Sigmoid colon (tissue), 7 donors: ENCODE measurements around the gene NFS1. TPM values are rescaled to one million over a fixed set of nuclear protein-coding genes. Genes with fewer than 3 reads are reported as not detected.

Experiments
- DNase-seq: peaks from one replicate; pipeline ENCODE4 v3.0.0-alpha.2; 2019
- H3K27ac ChIP-seq, 4 donors: fragments of 200-600 bp; sonication (generic); one replicate each; pipeline ENCODE4 v1.5.1; 2016 to 2019; ENCODE audit warnings: mild to moderate bottlenecking in 1 of 4
- H3K27me3 ChIP-seq, 3 donors: fragments of 200-600 bp; sonication (generic); one replicate each; pipeline ENCODE4 v1.5.1; 2019; ENCODE audit warnings: mild to moderate bottlenecking in 1 of 3
- H3K36me3 ChIP-seq, 4 donors: fragments of 200-600 bp; sonication (generic); one replicate each; pipeline ENCODE4 v1.5.1; 2016 to 2019
- H3K4me1 ChIP-seq, 4 donors: fragments of 200-600 bp; sonication (generic); one replicate each; pipeline ENCODE4 v1.5.1; 2017 to 2019
- H3K4me3 ChIP-seq, 4 donors: fragments of 200-600 bp; sonication (generic); one replicate each; pipeline ENCODE4 v1.5.1; 2017 to 2019; ENCODE audit warnings: mild to moderate bottlenecking in 2 of 4, moderate library complexity in 1 of 4
- H3K9me3 ChIP-seq, 4 donors: fragments of 200-600 bp in 3 of 4; sonication (generic) in 3 of 4; one replicate each; pipeline versions ENCODE4 v1.5.1 to v1.6.1; 2013 to 2019
- CTCF ChIP-seq, 4 experiments: fragments of 450-650 bp in 3 of 4; fragments of 200-600 bp in 1 of 4; IDR thresholded peaks; one replicate each; pipeline ENCODE4 v1.5.1; 2016 to 2019; ENCODE audit warnings: antibody characterized with exemption in 4 of 4, mild to moderate bottlenecking in 3 of 4, moderate library complexity in 2 of 4
- EP300 ChIP-seq, 4 donors: sonication (generic); formaldehyde crosslinking; IDR thresholded peaks; one replicate each; pipeline ENCODE4 v1.6.1; 2017; ENCODE audit warnings: antibody characterized with exemption in 4 of 4
- POLR2A ChIP-seq, 2 donors: fragments of 450-650 bp; IDR thresholded peaks; one replicate each; pipeline ENCODE4 v1.6.1; 2016; ENCODE audit warnings: antibody characterized with exemption in 2 of 2, mild to moderate bottlenecking in 2 of 2, moderate library complexity in 2 of 2
- POLR2AphosphoS5 ChIP-seq, 4 donors: sonication (generic); formaldehyde crosslinking; IDR thresholded peaks; one replicate each; pipeline ENCODE4 v1.6.1; 2017; ENCODE audit warnings: antibody characterized with exemption in 4 of 4
- WGBS, 2 donors: extraction: QIAGEN DNeasy Blood & Tissue Kit; methylation state at CpG; one replicate each; pipeline ENCODE4 v1.1.7; 2013; 5-methylcytosine and 5-hydroxymethylcytosine counted together
- intact Hi-C: fragments of 100-400 bp; cut with DNase I; formaldehyde crosslinking; loops from one replicate; pipeline ENCODE4 v1.15.1; 2023
- polyA plus RNA-seq, 3 donors: library from polyadenylated mRNA; stranded (reverse); fragments of 200-250 nt; gene quantifications; one replicate each; pipeline ENCODE4 v1.2.3, GENCODE V29; 2013
- total RNA-seq, 4 donors: library from RNA; depleted of rRNA; stranded (reverse); fragments of >200 nt; gene quantifications; one replicate each; pipeline ENCODE4 v1.1.0, GENCODE V29; 2016
- donor health status: healthy with polysubstance abuse.
- donor health status: Bipolar disorder and iron deficiency.
- donor health status: healthy.

Gene NFS1
- total and polyA plus RNA-seq, 7 donors = 19.0 to 39.2 (median 29.8) TPM

GRCh38 chr20:35731469-35731788, 32.3 kb upstream of the NFS1 start:
- H3K27ac ChIP-seq = peak overlapping the region in 1 of 4 donors; percentile 16
- no peaks in the 10 kb centered on the region for H3K27me3 ChIP-seq
- H3K9me3 ChIP-seq = no peaks in the 10 kb centered on the region
- H3K4me1 ChIP-seq = peaks cover 0 to 74% (median 71%) of the 10 kb centered on the region in 4 donors
- no peak overlapping the region for H3K4me3 ChIP-seq
- no peak for TF ChIP-seq EP300 (IDR thresholded peaks at IDR 0.05)
- 56 to 73% methylated on average over 2 of the region's 2 CpGs for WGBS, 2 donors
- peaks cover 48 to 99% (median 63%) of the 10 kb centered on the region in 4 donors for H3K36me3 ChIP-seq
- no peak for DNase-seq
- intact Hi-C loops = no loop called here

GRCh38 chr20:35730583-35731468, 31.7 kb upstream of the NFS1 start:
- Histone ChIP-seq H3K4me1 (peaks cover 0 to 68% (median 65%) of the 10 kb centered on the region in 4 donors), H3K27me3 (no peaks in the 10 kb centered on the region), H3K27ac (no peak overlapping the region), H3K36me3 (peaks cover 51 to 99% (median 65%) of the 10 kb centered on the region in 4 donors), H3K4me3 (no peak overlapping the region), H3K9me3 (no peaks in the 10 kb centered on the region)
- 73% methylated on average over 4 of the region's 4 CpGs for WGBS, 2 donors
- no peak for TF ChIP-seq EP300 (IDR thresholded peaks at IDR 0.05)
- no peak for TF ChIP-seq CTCF (IDR thresholded peaks at IDR 0.05)
- no peak for TF ChIP-seq POLR2A (IDR thresholded peaks at IDR 0.05)
- TF ChIP-seq POLR2AphosphoS5 (IDR thresholded peaks at IDR 0.05) = no peak
- intact Hi-C loops = no loop called here
- no peak for DNase-seq

- DNase-seq = no peak
- intact Hi-C loops = no loop called here
- no peaks in the 10 kb centered on the region for H3K27me3 ChIP-seq
- 78 to 88% methylated on average over 2 of the region's 2 CpGs for WGBS, 2 donors
- H3K36me3 ChIP-seq = peaks cover 48 to 99% (median 69%) of the 10 kb centered on the region in 4 donors
- H3K27ac ChIP-seq = no peak overlapping the region
- H3K4me1 ChIP-seq = peaks cover 0 to 61% (median 57%) of the 10 kb centered on the region in 4 donors
- TF ChIP-seq EP300 (IDR thresholded peaks at IDR 0.05) = no peak
- no peak for TF ChIP-seq POLR2A (IDR thresholded peaks at IDR 0.05)
- TF ChIP-seq CTCF (IDR thresholded peaks at IDR 0.05) = no peak
- TF ChIP-seq POLR2AphosphoS5 (IDR thresholded peaks at IDR 0.05) = no peak
- no peaks in the 10 kb centered on the region for H3K9me3 ChIP-seq
- no peak overlapping the region for H3K4me3 ChIP-seq
Measured at GRCh38 chr20:35729836-35730582, 30.9 kb upstream of the NFS1 start.

- no peaks in the 10 kb centered on the region for H3K27me3 ChIP-seq
- 77 to 85% methylated on average over 7 of the region's 7 CpGs for WGBS, 2 donors
- H3K27ac ChIP-seq = no peak overlapping the region
- H3K4me1 ChIP-seq = peaks cover 0 to 54% (median 50%) of the 10 kb centered on the region in 4 donors
- no peak overlapping the region for H3K4me3 ChIP-seq
- H3K36me3 ChIP-seq = peaks cover 48 to 99% (median 70%) of the 10 kb centered on the region in 4 donors
- intact Hi-C loops = no loop called here
- no peak for DNase-seq
- H3K9me3 ChIP-seq = no peaks in the 10 kb centered on the region
- no peak for TF ChIP-seq CTCF (IDR thresholded peaks at IDR 0.05)
- TF ChIP-seq POLR2AphosphoS5 (IDR thresholded peaks at IDR 0.05) = no peak
- TF ChIP-seq EP300 (IDR thresholded peaks at IDR 0.05) = no peak
- no peak for TF ChIP-seq POLR2A (IDR thresholded peaks at IDR 0.05)
Measured at GRCh38 chr20:35729283-35729807, 30.2 kb upstream of the NFS1 start.
